Mesenchymal stem cell (in vitro differentiated cells and primary cell): Measurements from ENCODE around the gene YIPF3.

Source experiments
- DNase-seq: peaks from one replicate; pipeline ENCODE4 v3.0.0-alpha.2; 2013
- H2AFZ ChIP-seq: one replicate; pipeline ENCODE4 v1.6.1; 2013; ENCODE audit warnings: low read depth, mild to moderate bottlenecking, control low read depth, inconsistent platforms, low read length, moderate library complexity
- H2AK5ac ChIP-seq: 2 replicates; pipeline ENCODE4 v1.6.1; 2013; ENCODE audit warnings: low read length, moderate library complexity, mild to moderate bottlenecking, inconsistent platforms; ENCODE audit not compliant: severe bottlenecking
- H2BK120ac ChIP-seq: one replicate; pipeline ENCODE4 v1.6.1; 2013; ENCODE audit warnings: low read depth, mild to moderate bottlenecking, inconsistent platforms, low read length, moderate library complexity
- H2BK12ac ChIP-seq, 2 experiments: one replicate each; pipeline ENCODE4 v1.6.1; 2013; ENCODE audit warnings: inconsistent platforms in 2 of 2, low read length in 2 of 2, mild to moderate bottlenecking in 2 of 2, moderate library complexity in 2 of 2, control low read depth in 1 of 2
- H2BK15ac ChIP-seq: one replicate; pipeline ENCODE4 v1.6.1; 2013; ENCODE audit warnings: mild to moderate bottlenecking, low read depth, inconsistent platforms; ENCODE audit not compliant: poor library complexity, severe bottlenecking
- H2BK5ac ChIP-seq: 2 replicates; pipeline ENCODE4 v1.6.1; 2013; ENCODE audit warnings: low read depth, mild to moderate bottlenecking, low read length, control low read depth, inconsistent platforms; ENCODE audit not compliant: poor library complexity, severe bottlenecking
- H3K14ac ChIP-seq, 2 experiments: one replicate each; pipeline ENCODE4 v1.6.1; 2013; ENCODE audit warnings: inconsistent platforms in 2 of 2, low read length in 2 of 2, control low read depth in 1 of 2, mild to moderate bottlenecking in 1 of 2, moderate library complexity in 1 of 2
- H3K18ac ChIP-seq, 2 experiments: one replicate each; pipeline ENCODE4 v1.6.1; 2013; ENCODE audit warnings: inconsistent platforms in 2 of 2, low read length in 2 of 2, control low read depth in 1 of 2, low read depth in 1 of 2, mild to moderate bottlenecking in 1 of 2
- H3K23ac ChIP-seq, 2 experiments: one replicate each; pipeline ENCODE4 v1.6.1; 2013; ENCODE audit warnings: inconsistent platforms in 2 of 2, low read length in 2 of 2, mild to moderate bottlenecking in 2 of 2, moderate library complexity in 2 of 2, control low read depth in 1 of 2
- H3K27ac ChIP-seq: 2 replicates; pipeline ENCODE4 v1.5.1; 2013; ENCODE audit warnings: mild to moderate bottlenecking, moderate library complexity, low read length, control low read depth, inconsistent platforms; ENCODE audit not compliant: poor library complexity, severe bottlenecking
- H3K27me3 ChIP-seq, 2 experiments: 2 replicates each; pipeline versions ENCODE4 v1.6.1 to v1.7.0; 2013; ENCODE audit warnings: low read length in 2 of 2, mild to moderate bottlenecking in 2 of 2, moderate library complexity in 2 of 2, control low read depth in 1 of 2, inconsistent platforms in 1 of 2; ENCODE audit not compliant: control insufficient read depth in 1 of 2, insufficient read depth in 1 of 2
- H3K36me3 ChIP-seq, 2 experiments: 2 replicates each; pipeline versions ENCODE4 v1.6.1 to v1.7.0; 2013; ENCODE audit warnings: low read length in 2 of 2, control low read depth in 1 of 2, inconsistent platforms in 1 of 2, low read depth in 1 of 2, mild to moderate bottlenecking in 1 of 2; ENCODE audit not compliant: insufficient read depth in 2 of 2, control insufficient read depth in 1 of 2
- H3K4ac ChIP-seq, 2 experiments: one replicate each; pipeline ENCODE4 v1.6.1; 2013; ENCODE audit warnings: inconsistent platforms in 2 of 2, low read length in 2 of 2, mild to moderate bottlenecking in 2 of 2, moderate library complexity in 2 of 2, control low read depth in 1 of 2, low read depth in 1 of 2
- H3K4me1 ChIP-seq: 2 replicates; pipeline ENCODE4 v1.6.1; 2013; ENCODE audit warnings: low read depth, low read length, control low read depth; ENCODE audit not compliant: control insufficient read depth, insufficient read depth
- H3K4me2 ChIP-seq: 2 replicates; pipeline ENCODE4 v1.6.1; 2013; ENCODE audit warnings: low read length, mild to moderate bottlenecking, inconsistent platforms; ENCODE audit not compliant: poor library complexity, severe bottlenecking
- H3K4me3 ChIP-seq, 2 experiments: 2 replicates each; pipeline versions ENCODE4 v1.5.1 to v1.7.0; 2013; ENCODE audit warnings: low read length in 2 of 2, mild to moderate bottlenecking in 2 of 2, control low read depth in 1 of 2, low read depth in 1 of 2; ENCODE audit not compliant: insufficient read depth in 1 of 2
- H3K79me1 ChIP-seq: replicated peaks from 2 replicates; pipeline ENCODE4 v1.6.1; 2013; ENCODE audit warnings: mild to moderate bottlenecking, control low read depth, low read length, inconsistent platforms; ENCODE audit not compliant: poor library complexity, severe bottlenecking
- H3K9ac ChIP-seq: 2 replicates; pipeline ENCODE4 v1.7.0; 2013; ENCODE audit warnings: mild to moderate bottlenecking, low read length, moderate library complexity
- H3K9me3 ChIP-seq: 2 replicates; pipeline ENCODE4 v1.7.0; 2013; ENCODE audit warnings: mild to moderate bottlenecking, low read length; ENCODE audit not compliant: control insufficient read depth
- H4K8ac ChIP-seq: one replicate; pipeline ENCODE4 v1.6.1; 2013; ENCODE audit warnings: inconsistent platforms, mild to moderate bottlenecking, low read length, moderate library complexity
- H4K91ac ChIP-seq: one replicate; pipeline ENCODE4 v1.6.1; 2013; ENCODE audit warnings: mild to moderate bottlenecking, low read length, inconsistent platforms
- whole genome bisulfite sequencing: methylation state at CpG from one replicate; pipeline ENCODE4 v1.1.7; 2013; ENCODE audit warnings: mixed read lengths; 5-methylcytosine and 5-hydroxymethylcytosine counted together

The YIPF3 gene

GRCh38 chr6:43472515-43472914 lies 44.2 kb downstream of the YIPF3 start:
- H3K27me3 ChIP-seq: peaks cover 23 to 32% of the 10 kb centered on the region in 2 experiments
- no peak overlapping the region for H3K23ac ChIP-seq
- no peak overlapping the region for H2BK120ac ChIP-seq
- H2AK5ac ChIP-seq: no peak overlapping the region
- no peak overlapping the region for H3K4me2 ChIP-seq
- no peak overlapping the region for H3K27ac ChIP-seq
- H3K36me3 ChIP-seq: no peaks in the 10 kb centered on the region
- H3K4ac ChIP-seq: no peak overlapping the region
- no peak overlapping the region for H2BK12ac ChIP-seq
- no peaks in the 10 kb centered on the region for H3K9me3 ChIP-seq
- H3K4me1 ChIP-seq: no peaks in the 10 kb centered on the region
- H3K79me1 ChIP-seq: peaks cover under 1% of the 10 kb centered on the region
- WGBS: no CpG with 5 or more reads among the region's 4 CpGs
- H4K8ac ChIP-seq: no peak overlapping the region
- H3K14ac ChIP-seq: no peak overlapping the region
- no peak overlapping the region for H3K18ac ChIP-seq
- no peak overlapping the region for H4K91ac ChIP-seq
- H2BK15ac ChIP-seq: no peak overlapping the region
- no peak overlapping the region for H3K9ac ChIP-seq
- no peak overlapping the region for H3K4me3 ChIP-seq
- H2AFZ ChIP-seq: no peak overlapping the region
- H2BK5ac ChIP-seq: no peak overlapping the region
- no peak for DNase-seq

- H3K4me3 ChIP-seq: no peak overlapping the region
- no peak overlapping the region for H3K27ac ChIP-seq
- no peaks in the 10 kb centered on the region for H3K36me3 ChIP-seq
- no peak overlapping the region for H2BK5ac ChIP-seq
- H3K18ac ChIP-seq: no peak overlapping the region
- H3K4ac ChIP-seq: no peak overlapping the region
- no peaks in the 10 kb centered on the region for H3K9me3 ChIP-seq
- no peak overlapping the region for H3K23ac ChIP-seq
- H3K14ac ChIP-seq: no peak overlapping the region
- H3K9ac ChIP-seq: no peak overlapping the region
- peaks cover 24 to 33% of the 10 kb centered on the region in 2 experiments for H3K27me3 ChIP-seq
- DNase-seq: no peak
- no peaks in the 10 kb centered on the region for H3K79me1 ChIP-seq
- H4K8ac ChIP-seq: no peak overlapping the region
- no peak overlapping the region for H2AK5ac ChIP-seq
- H2AFZ ChIP-seq: no peak overlapping the region
- no peak overlapping the region for H2BK15ac ChIP-seq
- H2BK12ac ChIP-seq: no peak overlapping the region
- H3K4me1 ChIP-seq: no peaks in the 10 kb centered on the region
- 78% methylated on average over 1 of the region's 1 CpG for WGBS
- H2BK120ac ChIP-seq: no peak overlapping the region
- H3K4me2 ChIP-seq: no peak overlapping the region
- no peak overlapping the region for H4K91ac ChIP-seq
Measured at GRCh38 chr6:43471399-43471798, 45.3 kb downstream of the YIPF3 start.

DNA sequence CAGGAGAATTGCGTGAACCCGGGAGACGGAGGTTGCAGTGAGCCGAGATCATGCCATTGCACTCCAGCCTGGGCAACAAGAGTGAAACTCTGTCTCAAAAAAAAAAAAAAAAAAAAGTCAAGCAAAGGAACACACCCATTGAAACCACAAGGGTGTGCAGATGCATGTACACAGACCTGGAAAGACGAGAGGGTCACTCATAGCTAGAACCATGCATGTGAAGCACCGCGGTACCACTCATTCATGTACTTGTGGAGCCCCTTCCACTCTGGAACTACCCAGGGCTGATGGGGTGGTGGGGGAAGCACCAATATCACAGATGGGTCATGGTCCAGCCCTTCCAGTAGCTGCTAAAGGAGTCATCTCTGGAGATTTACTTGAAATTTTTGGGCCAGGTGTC lies 46.8 kb downstream of the YIPF3 start:
- Histone ChIP-seq H3K9me3 (no peaks in the 10 kb centered on the region), H2BK12ac (no peak overlapping the region), H3K4me3 (no peak overlapping the region), H4K8ac (no peak overlapping the region), H3K36me3 (no peaks in the 10 kb centered on the region), H3K18ac (no peak overlapping the region), H2BK120ac (no peak overlapping the region), H2AK5ac (no peak overlapping the region), H3K27ac (no peak overlapping the region), H2BK5ac (no peak overlapping the region), H3K79me1 (no peaks in the 10 kb centered on the region), H3K4me2 (no peak overlapping the region), H2AFZ (no peak overlapping the region), H3K23ac (no peak overlapping the region), H4K91ac (no peak overlapping the region), H2BK15ac (no peak overlapping the region), H3K14ac (no peak overlapping the region), H3K27me3 (peaks cover 24 to 33% of the 10 kb centered on the region in 2 experiments), H3K4me1 (no peaks in the 10 kb centered on the region), H3K4ac (no peak overlapping the region), H3K9ac (no peak overlapping the region)
- WGBS: 94% methylated on average over 7 of the region's 7 CpGs
- DNase-seq: no peak

DNA sequence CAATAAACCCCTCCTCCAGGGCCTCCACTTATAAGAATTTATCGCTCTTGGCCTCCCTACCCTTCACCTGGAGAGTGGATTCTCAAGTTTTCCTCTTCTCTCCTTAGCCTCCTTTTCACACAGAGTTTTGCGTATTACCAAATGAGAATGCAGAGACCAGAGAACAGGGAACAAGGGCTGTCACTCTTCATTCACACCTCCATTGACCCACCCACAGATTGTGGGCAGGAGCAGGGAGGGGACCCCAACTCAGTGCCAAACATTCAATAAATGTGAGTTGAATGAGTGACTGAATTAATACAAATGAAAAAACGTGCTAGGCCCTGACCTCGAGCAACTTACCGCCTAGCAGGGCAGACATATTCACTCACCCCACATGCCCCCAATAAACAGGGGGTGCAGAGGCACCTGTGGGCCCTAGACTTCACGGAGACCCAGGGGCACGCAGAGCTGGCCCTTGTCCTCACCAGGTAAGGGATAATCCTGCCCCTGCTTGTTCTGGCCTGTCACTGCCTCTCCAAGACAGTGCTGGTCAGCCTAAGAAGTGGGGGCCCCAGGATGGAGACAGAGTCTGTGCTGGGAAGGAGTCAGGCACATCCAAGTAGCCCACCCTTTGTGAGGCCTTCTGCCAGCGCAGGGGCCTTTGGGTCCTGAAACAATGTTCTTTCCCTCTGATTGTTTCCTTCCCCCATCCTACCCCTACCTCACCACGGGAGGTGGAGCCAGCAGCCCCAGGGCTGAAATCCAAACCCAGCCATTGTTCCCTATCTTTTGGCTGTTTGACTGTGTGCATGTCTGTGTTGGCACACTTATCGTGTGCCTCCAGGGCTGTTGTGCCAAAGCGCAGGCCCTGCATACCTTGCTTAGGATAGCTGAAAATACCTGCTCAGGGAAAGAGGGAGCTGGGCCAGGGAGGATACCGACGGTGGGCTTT lies 47.7 kb downstream of the YIPF3 start:
- Histone ChIP-seq H2BK12ac (no peak overlapping the region), H4K91ac (peak overlapping the region; percentile 20)
- WGBS: 72% methylated on average over 13 of the region's 13 CpGs

More for the DNA sequence above, 47.7 kb downstream of the YIPF3 start:
- Histone ChIP-seq H3K36me3 (no peaks in the 10 kb centered on the region), H3K79me1 (no peaks in the 10 kb centered on the region), H2BK5ac (no peak overlapping the region), H3K4ac (no peak overlapping the region), H3K27ac (no peak overlapping the region), H3K14ac (no peak overlapping the region), H3K4me3 (no peak overlapping the region), H3K9me3 (no peaks in the 10 kb centered on the region), H2BK120ac (no peak overlapping the region), H3K9ac (no peak overlapping the region), H3K18ac (no peak overlapping the region), H3K23ac (no peak overlapping the region), H2AK5ac (no peak overlapping the region), H4K8ac (no peak overlapping the region), H2AFZ (no peak overlapping the region), H3K4me2 (no peak overlapping the region), H3K27me3 (peaks cover 24 to 33% of the 10 kb centered on the region in 2 experiments), H2BK15ac (no peak overlapping the region), H3K4me1 (no peaks in the 10 kb centered on the region)
- no peak for DNase-seq
